ENCODE results near the gene SLC1A2. TPM values are rescaled to one million over a fixed set of nuclear protein-coding genes. Genes with fewer than 3 reads are reported as not detected.

SLC1A2 gene
- total RNA-seq, 1 donor from 2014 or later = 1.9 TPM

DNA sequence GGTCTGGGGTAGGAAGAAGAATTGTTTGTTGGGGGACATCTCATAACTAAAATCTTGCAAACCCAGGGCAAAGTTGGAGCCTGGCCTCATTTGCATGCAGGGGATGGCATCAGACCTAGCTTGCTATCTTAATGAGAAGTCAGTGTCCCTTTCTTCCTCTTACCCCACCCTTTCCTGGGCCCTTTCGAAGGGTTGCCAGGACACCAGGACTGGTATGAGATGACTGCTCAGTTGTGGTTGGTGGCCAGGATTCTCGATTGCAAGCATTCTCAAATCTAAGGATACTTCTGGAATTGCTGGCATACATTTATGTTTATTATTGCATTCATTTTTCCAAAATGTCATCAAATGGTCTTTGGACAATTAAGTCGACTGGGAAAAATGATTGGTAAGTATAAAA, 131.0 kb downstream of the SLC1A2 start:
- no peaks in the 10 kb centered on the region for H3K9me3 Mint-ChIP-seq
- peaks cover 5% of the 10 kb centered on the region for H3K27me3 Mint-ChIP-seq (ENCODE audit: low read depth)
- peaks cover 11% of the 10 kb centered on the region for H3K4me1 Mint-ChIP-seq
- TF ChIP-seq, protein P1, sequence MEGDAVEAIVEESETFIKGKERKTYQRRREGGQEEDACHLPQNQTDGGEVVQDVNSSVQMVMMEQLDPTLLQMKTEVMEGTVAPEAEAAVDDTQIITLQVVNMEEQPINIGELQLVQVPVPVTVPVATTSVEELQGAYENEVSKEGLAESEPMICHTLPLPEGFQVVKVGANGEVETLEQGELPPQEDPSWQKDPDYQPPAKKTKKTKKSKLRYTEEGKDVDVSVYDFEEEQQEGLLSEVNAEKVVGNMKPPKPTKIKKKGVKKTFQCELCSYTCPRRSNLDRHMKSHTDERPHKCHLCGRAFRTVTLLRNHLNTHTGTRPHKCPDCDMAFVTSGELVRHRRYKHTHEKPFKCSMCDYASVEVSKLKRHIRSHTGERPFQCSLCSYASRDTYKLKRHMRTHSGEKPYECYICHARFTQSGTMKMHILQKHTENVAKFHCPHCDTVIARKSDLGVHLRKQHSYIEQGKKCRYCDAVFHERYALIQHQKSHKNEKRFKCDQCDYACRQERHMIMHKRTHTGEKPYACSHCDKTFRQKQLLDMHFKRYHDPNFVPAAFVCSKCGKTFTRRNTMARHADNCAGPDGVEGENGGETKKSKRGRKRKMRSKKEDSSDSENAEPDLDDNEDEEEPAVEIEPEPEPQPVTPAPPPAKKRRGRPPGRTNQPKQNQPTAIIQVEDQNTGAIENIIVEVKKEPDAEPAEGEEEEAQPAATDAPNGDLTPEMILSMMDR (IDR thresholded peaks at IDR 0.05; ENCODE audit: unreplicated experiment) = no peak
- DNase-seq (ENCODE audit: low spot score in 2 of 2, unreplicated experiment in 2 of 2) = no peak
- H3K27ac Mint-ChIP-seq = no peak overlapping the region
- no peaks in the 10 kb centered on the region for H3K36me3 Mint-ChIP-seq
- H3K4me3 Mint-ChIP-seq = no peak overlapping the region

DNA sequence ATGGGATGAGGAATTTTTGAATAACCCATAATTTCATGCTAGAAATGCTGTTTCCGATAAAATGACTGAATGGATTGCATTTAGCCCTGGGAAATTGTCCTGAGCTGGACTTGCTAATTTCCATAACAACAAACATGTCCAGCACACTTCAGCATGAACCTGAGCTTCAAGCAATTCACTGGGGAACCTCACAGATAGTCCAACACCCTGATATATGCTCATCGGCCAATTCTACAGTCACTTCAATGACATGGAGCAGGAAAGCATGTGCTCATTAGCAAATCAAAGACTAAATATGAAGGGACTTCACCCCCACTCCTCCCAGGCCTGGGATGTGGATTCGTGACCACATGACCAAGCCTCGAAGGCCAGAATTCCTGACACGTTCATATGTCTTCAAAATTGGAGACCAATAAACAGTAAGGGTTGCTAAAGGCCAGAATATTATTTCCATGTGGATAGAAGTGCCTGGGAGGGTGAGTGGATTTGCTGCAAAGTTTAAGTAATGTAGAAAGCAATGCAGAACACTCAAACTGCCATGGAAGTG, 131.9 kb downstream of the SLC1A2 start:
- no peaks in the 10 kb centered on the region for H3K36me3 Mint-ChIP-seq
- H3K27me3 Mint-ChIP-seq (ENCODE audit: low read depth) = peaks cover 5% of the 10 kb centered on the region
- no peaks in the 10 kb centered on the region for H3K9me3 Mint-ChIP-seq
- TF ChIP-seq, protein P1 (IDR thresholded peaks at IDR 0.05; ENCODE audit: unreplicated experiment) = no peak
- no peak for DNase-seq (ENCODE audit: low spot score in 2 of 2, unreplicated experiment in 2 of 2)
- no peak overlapping the region for H3K4me3 Mint-ChIP-seq
- H3K27ac Mint-ChIP-seq = no peak overlapping the region
- H3K4me1 Mint-ChIP-seq = peaks cover 4% of the 10 kb centered on the region

DNA sequence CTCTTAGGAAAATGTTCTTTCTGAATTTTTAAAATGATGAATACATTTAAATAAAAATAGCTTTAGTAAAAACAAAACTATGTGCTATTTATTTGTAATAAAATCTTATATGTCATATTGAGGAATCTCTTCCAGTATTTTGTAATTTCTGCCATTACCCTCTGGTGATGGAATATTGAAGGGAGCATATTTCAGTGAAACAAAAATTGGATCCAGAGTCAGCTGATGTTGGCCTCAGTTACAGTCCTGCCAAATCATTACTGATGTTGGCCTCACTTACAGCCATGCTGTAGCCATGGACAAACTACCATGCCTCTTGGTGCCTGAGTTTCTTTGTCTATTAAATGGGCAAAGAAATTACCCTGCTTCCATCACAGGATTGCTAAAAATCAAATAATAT, 133.2 kb downstream of the SLC1A2 start:
- TF ChIP-seq, protein P1 (IDR thresholded peaks at IDR 0.05; ENCODE audit: unreplicated experiment) = no peak
- Mint-ChIP-seq H3K9me3 (no peaks in the 10 kb centered on the region), H3K27ac (no peak overlapping the region), H3K36me3 (no peaks in the 10 kb centered on the region), H3K4me3 (no peak overlapping the region), H3K4me1 (no peaks in the 10 kb centered on the region), H3K27me3 (ENCODE audit: low read depth) (peaks cover 5% of the 10 kb centered on the region)
- DNase-seq (ENCODE audit: low spot score in 2 of 2, unreplicated experiment in 2 of 2) = no peak

DNA sequence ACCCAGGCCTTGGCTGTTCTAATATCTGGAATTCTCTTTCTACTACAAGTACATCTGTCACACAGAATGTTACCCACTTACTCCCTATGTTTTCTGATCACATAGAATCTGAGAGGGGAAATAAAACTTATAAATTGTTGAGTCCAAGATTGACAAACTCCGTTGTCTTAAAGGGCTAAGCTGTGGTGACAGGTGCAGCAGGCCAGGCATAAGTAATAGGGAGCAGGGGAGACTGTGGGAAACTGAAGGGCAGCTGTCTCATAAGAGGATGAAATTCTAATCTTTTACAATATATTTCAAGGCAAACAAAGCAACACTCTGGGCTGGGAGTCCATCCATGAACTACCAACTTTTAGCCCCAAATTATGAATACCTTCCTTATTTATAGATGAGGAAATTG, 133.9 kb downstream of the SLC1A2 start:
- no peak for DNase-seq (ENCODE audit: low spot score in 2 of 2, unreplicated experiment in 2 of 2)
- no peak overlapping the region for H3K4me3 Mint-ChIP-seq
- TF ChIP-seq, protein P1 (IDR thresholded peaks at IDR 0.05; ENCODE audit: unreplicated experiment) = no peak
- no peak overlapping the region for H3K27ac Mint-ChIP-seq
- H3K36me3 Mint-ChIP-seq = no peaks in the 10 kb centered on the region
- no peaks in the 10 kb centered on the region for H3K9me3 Mint-ChIP-seq
- no peaks in the 10 kb centered on the region for H3K4me1 Mint-ChIP-seq
- peaks cover 5% of the 10 kb centered on the region for H3K27me3 Mint-ChIP-seq (ENCODE audit: low read depth)

DNA sequence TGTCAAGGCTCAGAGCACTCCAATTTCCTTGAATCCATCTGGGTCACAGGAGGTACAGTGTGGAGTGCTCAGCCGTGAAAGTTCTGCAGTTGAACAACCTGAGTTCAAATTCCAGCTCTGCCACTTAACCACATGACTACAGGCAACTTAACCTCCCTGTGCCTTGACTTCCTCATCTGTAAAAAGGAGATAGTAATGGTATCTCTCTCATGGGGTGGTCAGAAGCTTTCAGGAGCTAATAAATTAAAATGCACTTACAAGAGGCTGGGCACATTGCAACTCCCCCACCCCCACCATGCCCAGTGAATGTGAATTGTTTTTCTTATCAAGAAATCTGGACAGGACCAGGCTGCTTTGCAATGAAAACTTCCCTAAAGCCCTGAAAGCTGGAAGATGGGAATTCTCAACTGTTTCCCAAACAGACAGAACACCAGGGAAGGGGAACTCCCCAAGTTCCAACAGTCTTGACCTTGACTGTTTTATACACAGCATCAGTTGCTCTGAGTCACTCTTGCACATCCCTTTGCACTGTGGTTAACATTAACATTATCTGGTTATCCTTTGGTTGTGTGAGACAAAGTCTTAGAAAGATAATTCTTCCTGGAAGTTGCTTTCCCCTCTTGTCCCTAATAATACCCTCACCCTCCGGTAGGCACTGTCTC, 137.0 kb downstream of the SLC1A2 start:
- Mint-ChIP-seq H3K4me1 (no peaks in the 10 kb centered on the region), H3K27ac (peak overlapping the region; percentile 8), H3K36me3 (no peaks in the 10 kb centered on the region), H3K9me3 (no peaks in the 10 kb centered on the region), H3K27me3 (ENCODE audit: low read depth) (peaks cover 5% of the 10 kb centered on the region), H3K4me3 (no peak overlapping the region)
- DNase-seq (ENCODE audit: low spot score in 2 of 2, unreplicated experiment in 2 of 2) = no peak
- TF ChIP-seq, protein P1 (IDR thresholded peaks at IDR 0.05; ENCODE audit: unreplicated experiment) = no peak

Measured in mesothelial cell of epicardium (in vitro differentiated cells).